ENCODE data around the gene HECTD1. TPM values are rescaled to one million over a fixed set of nuclear protein-coding genes. Genes with fewer than 3 reads are reported as not detected.

Gene HECTD1
- total RNA-seq = 91.3 and 107 TPM in 2 replicates

DNA sequence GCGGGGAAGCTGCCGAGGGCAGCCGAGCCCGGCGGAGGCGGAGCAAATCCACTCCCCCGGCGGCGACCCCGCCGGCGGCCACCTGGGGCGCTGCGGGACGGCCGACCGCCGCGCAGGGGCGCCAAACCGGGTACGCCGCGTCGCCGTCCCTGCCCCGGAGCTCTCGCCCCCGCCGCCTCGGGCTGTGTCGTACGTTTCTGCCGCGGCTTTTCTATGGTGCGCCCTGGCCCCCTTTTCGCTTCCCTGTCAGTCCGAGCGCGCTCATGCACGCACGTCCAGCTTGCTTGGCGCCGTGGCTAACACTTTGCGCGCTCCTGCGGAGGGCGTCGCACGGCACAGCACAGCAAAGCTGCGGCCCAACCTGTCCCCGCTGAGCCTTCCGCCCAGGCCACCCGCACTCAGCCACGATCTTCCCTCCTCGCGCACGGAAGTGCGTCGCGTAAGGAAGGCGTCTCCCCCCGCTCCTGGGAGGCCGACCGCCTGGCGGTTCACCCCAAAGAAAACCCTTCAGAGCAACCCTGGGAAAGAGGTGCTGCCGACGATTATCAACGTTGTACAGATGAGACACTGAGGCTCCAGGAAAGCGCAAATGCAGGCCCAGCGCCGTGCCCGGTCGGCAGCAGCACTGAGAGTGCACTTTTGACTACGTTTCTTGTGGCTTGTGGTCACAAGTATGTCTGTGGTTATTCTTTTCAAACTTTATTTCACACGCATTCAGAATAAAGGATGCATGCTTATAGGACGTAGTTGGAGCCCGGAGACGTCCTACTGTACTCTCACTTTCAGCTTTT lies at the start of gene HECTD1:
TSS of gene HECTD1 (minus strand) at position 39 of the 791 bp plus-strand sequence. CDS start 1,857 bp downstream, outside the sequence.

Other genes with a start within 250 kb of the HECTD1 start
- gene AP4S1, start 182.1 kb downstream of the HECTD1 start, total RNA-seq = 9.0 and 12.1 TPM in 2 replicates
- gene STRN3, start 181.4 kb downstream of the HECTD1 start, total RNA-seq = 22.9 and 34.3 TPM in 2 replicates
- gene HEATR5A, start 212.8 kb upstream of the HECTD1 start, total RNA-seq = 12.3 and 17.4 TPM in 2 replicates
- 35.7 and 38.8 TPM in 2 replicates for gene DTD2, start 249.7 kb upstream of the HECTD1 start, total RNA-seq

Measured in airway epithelial cell (primary cell).